Sigmoid colon (tissue), 7 donors: ENCODE results near the gene GALNT18. TPM values are rescaled to one million over a fixed set of nuclear protein-coding genes. Genes with fewer than 3 reads are reported as not detected.

Source experiments
- DNase-seq: peaks from one replicate; pipeline ENCODE4 v3.0.0-alpha.2; 2019
- H3K27ac ChIP-seq, 4 donors: fragments of 200-600 bp; sonication (generic); one replicate each; pipeline ENCODE4 v1.5.1; 2016 to 2019; ENCODE audit warnings: mild to moderate bottlenecking in 1 of 4
- H3K27me3 ChIP-seq, 3 donors: fragments of 200-600 bp; sonication (generic); one replicate each; pipeline ENCODE4 v1.5.1; 2019; ENCODE audit warnings: mild to moderate bottlenecking in 1 of 3
- H3K36me3 ChIP-seq, 4 donors: fragments of 200-600 bp; sonication (generic); one replicate each; pipeline ENCODE4 v1.5.1; 2016 to 2019
- H3K4me1 ChIP-seq, 4 donors: fragments of 200-600 bp; sonication (generic); one replicate each; pipeline ENCODE4 v1.5.1; 2017 to 2019
- H3K4me3 ChIP-seq, 4 donors: fragments of 200-600 bp; sonication (generic); one replicate each; pipeline ENCODE4 v1.5.1; 2017 to 2019; ENCODE audit warnings: mild to moderate bottlenecking in 2 of 4, moderate library complexity in 1 of 4
- H3K9me3 ChIP-seq, 4 donors: fragments of 200-600 bp in 3 of 4; sonication (generic) in 3 of 4; one replicate each; pipeline versions ENCODE4 v1.5.1 to v1.6.1; 2013 to 2019
- CTCF ChIP-seq, 4 experiments: fragments of 450-650 bp in 3 of 4; fragments of 200-600 bp in 1 of 4; IDR thresholded peaks; one replicate each; pipeline ENCODE4 v1.5.1; 2016 to 2019; ENCODE audit warnings: antibody characterized with exemption in 4 of 4, mild to moderate bottlenecking in 3 of 4, moderate library complexity in 2 of 4
- EP300 ChIP-seq, 4 donors: sonication (generic); formaldehyde crosslinking; IDR thresholded peaks; one replicate each; pipeline ENCODE4 v1.6.1; 2017; ENCODE audit warnings: antibody characterized with exemption in 4 of 4
- POLR2A ChIP-seq, 2 donors: fragments of 450-650 bp; IDR thresholded peaks; one replicate each; pipeline ENCODE4 v1.6.1; 2016; ENCODE audit warnings: antibody characterized with exemption in 2 of 2, mild to moderate bottlenecking in 2 of 2, moderate library complexity in 2 of 2
- POLR2AphosphoS5 ChIP-seq, 4 donors: sonication (generic); formaldehyde crosslinking; IDR thresholded peaks; one replicate each; pipeline ENCODE4 v1.6.1; 2017; ENCODE audit warnings: antibody characterized with exemption in 4 of 4
- WGBS, 2 donors: extraction: QIAGEN DNeasy Blood & Tissue Kit; methylation state at CpG; one replicate each; pipeline ENCODE4 v1.1.7; 2013; 5-methylcytosine and 5-hydroxymethylcytosine counted together
- intact Hi-C: fragments of 100-400 bp; cut with DNase I; formaldehyde crosslinking; loops from one replicate; pipeline ENCODE4 v1.15.1; 2023
- polyA plus RNA-seq, 3 donors: library from polyadenylated mRNA; stranded (reverse); fragments of 200-250 nt; gene quantifications; one replicate each; pipeline ENCODE4 v1.2.3, GENCODE V29; 2013
- total RNA-seq, 4 donors: library from RNA; depleted of rRNA; stranded (reverse); fragments of >200 nt; gene quantifications; one replicate each; pipeline ENCODE4 v1.1.0, GENCODE V29; 2016
- donor health status: healthy with polysubstance abuse.
- donor health status: Bipolar disorder and iron deficiency.
- donor health status: healthy.

Gene GALNT18
- total and polyA plus RNA-seq, 7 donors = 0.92 to 48.6 (median 34.9) TPM

GRCh38 chr11:11464555-11464954, 157.2 kb downstream of the GALNT18 start:
- WGBS, 2 donors = 90 to 92% methylated on average over 2 of the region's 2 CpGs
- intact Hi-C loops = loop anchor here (5.0 kb wide), 1 partner anchor 57 kb away; no protein-coding TSS in a partner anchor
- no peak for TF ChIP-seq EP300 (IDR thresholded peaks at IDR 0.05)
- no peak for TF ChIP-seq POLR2A (IDR thresholded peaks at IDR 0.05)
- no peak for TF ChIP-seq CTCF (IDR thresholded peaks at IDR 0.05)
- TF ChIP-seq POLR2AphosphoS5 (IDR thresholded peaks at IDR 0.05) = no peak
- Histone ChIP-seq H3K4me3 (no peak overlapping the region), H3K36me3 (no peaks in the 10 kb centered on the region), H3K4me1 (peaks cover 0 to 79% (median 53%) of the 10 kb centered on the region in 4 donors), H3K27me3 (no peaks in the 10 kb centered on the region), H3K9me3 (no peaks in the 10 kb centered on the region), H3K27ac (peak overlapping the region in 2 of 4 donors; percentile 70 to 81)
- DNase-seq = no peak

GRCh38 chr11:11463405-11463804, 158.4 kb downstream of the GALNT18 start:
- DNase-seq = no peak
- Histone ChIP-seq H3K9me3 (no peaks in the 10 kb centered on the region), H3K4me3 (no peak overlapping the region), H3K4me1 (peaks cover 0 to 71% (median 42%) of the 10 kb centered on the region in 4 donors), H3K27me3 (no peaks in the 10 kb centered on the region), H3K36me3 (no peaks in the 10 kb centered on the region), H3K27ac (peak overlapping the region in 3 of 4 donors; percentile 62 to 81 (median 70))
- intact Hi-C loops = loop anchor here (5.0 kb wide), 1 partner anchor 56 kb away; no protein-coding TSS in a partner anchor
- WGBS, 2 donors = 68 to 70% methylated on average over 10 of the region's 10 CpGs
- TF ChIP-seq POLR2AphosphoS5 (IDR thresholded peaks at IDR 0.05) (no peak), CTCF (IDR thresholded peaks at IDR 0.05) (no peak), POLR2A (IDR thresholded peaks at IDR 0.05) (no peak), EP300 (IDR thresholded peaks at IDR 0.05) (no peak)

GRCh38 chr11:11461473-11461872, 160.3 kb downstream of the GALNT18 start:
- WGBS, 2 donors = 73 to 84% methylated on average over 10 of the region's 10 CpGs
- Histone ChIP-seq H3K4me3 (no peak overlapping the region), H3K36me3 (no peaks in the 10 kb centered on the region), H3K27ac (peak overlapping the region; percentile 36 to 81 (median 66)), H3K9me3 (no peaks in the 10 kb centered on the region), H3K4me1 (peaks cover 0 to 66% (median 44%) of the 10 kb centered on the region in 4 donors), H3K27me3 (no peaks in the 10 kb centered on the region)
- intact Hi-C loops = loop anchor here (5.0 kb wide), 1 partner anchor 54 kb away; no protein-coding TSS in a partner anchor
- no peak for TF ChIP-seq POLR2A (IDR thresholded peaks at IDR 0.05)
- TF ChIP-seq EP300 (IDR thresholded peaks at IDR 0.05) = peak in 1 of 4 donors; percentile 36
- TF ChIP-seq POLR2AphosphoS5 (IDR thresholded peaks at IDR 0.05) = peak in 3 of 4 donors; percentile 48 to 68 (median 61)
- TF ChIP-seq CTCF (IDR thresholded peaks at IDR 0.05) = no peak
- no peak for DNase-seq

- peaks cover 0 to 65% (median 47%) of the 10 kb centered on the region in 4 donors for H3K4me1 ChIP-seq
- intact Hi-C loops = no loop called here
- TF ChIP-seq POLR2AphosphoS5 (IDR thresholded peaks at IDR 0.05) (no peak), EP300 (IDR thresholded peaks at IDR 0.05) (no peak), POLR2A (IDR thresholded peaks at IDR 0.05) (no peak), CTCF (IDR thresholded peaks at IDR 0.05) (no peak)
- H3K27me3 ChIP-seq = no peaks in the 10 kb centered on the region
- H3K27ac ChIP-seq = no peak overlapping the region
- no peak overlapping the region for H3K4me3 ChIP-seq
- no peaks in the 10 kb centered on the region for H3K36me3 ChIP-seq
- no peaks in the 10 kb centered on the region for H3K9me3 ChIP-seq
- no peak for DNase-seq
- WGBS, 2 donors = 89 to 91% methylated on average over 3 of the region's 3 CpGs
Observed at GRCh38 chr11:11459578-11459977, 162.2 kb downstream of the GALNT18 start.

- WGBS, 2 donors = 93% methylated on average over 9 of the region's 9 CpGs
- DNase-seq = no peak
- Histone ChIP-seq H3K27ac (peak overlapping the region in 1 of 4 donors; percentile 26), H3K4me1 (peaks cover 0 to 62% (median 40%) of the 10 kb centered on the region in 4 donors), H3K4me3 (no peak overlapping the region), H3K27me3 (no peaks in the 10 kb centered on the region), H3K36me3 (no peaks in the 10 kb centered on the region), H3K9me3 (no peaks in the 10 kb centered on the region)
- TF ChIP-seq POLR2A (IDR thresholded peaks at IDR 0.05) (no peak), CTCF (IDR thresholded peaks at IDR 0.05) (no peak), EP300 (IDR thresholded peaks at IDR 0.05) (no peak), POLR2AphosphoS5 (IDR thresholded peaks at IDR 0.05) (no peak)
- intact Hi-C loops = no loop called here
Observed at GRCh38 chr11:11458485-11458884, 163.3 kb downstream of the GALNT18 start.
